ENCODE results near the gene ALG9. TPM values are rescaled to one million over a fixed set of nuclear protein-coding genes. Genes with fewer than 3 reads are reported as not detected.

Gene ALG9
- total RNA-seq, 1 donor from 2014 or later: 55.5 TPM

DNA sequence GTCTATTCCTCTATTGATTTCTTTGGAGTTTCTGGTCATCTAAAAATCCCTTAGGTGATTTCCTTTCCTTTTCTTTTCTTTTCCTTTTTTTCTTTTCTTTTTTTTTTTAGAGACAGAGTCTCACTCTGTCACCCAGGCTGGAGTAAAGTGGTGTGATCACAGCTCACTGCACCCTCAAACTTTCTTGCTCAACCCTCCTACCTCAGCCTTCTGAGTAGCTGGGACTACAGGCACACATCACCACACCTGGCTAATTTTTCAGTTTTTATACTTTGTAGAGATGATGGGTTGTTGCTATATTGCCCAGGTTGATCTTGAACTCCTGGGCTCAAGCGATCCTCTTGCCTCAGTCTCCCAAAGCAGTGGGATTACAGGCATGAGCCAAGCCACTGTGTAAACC is 45.4 kb upstream of the ALG9 start:
- no peak for DNase-seq (ENCODE audit: low read depth, low spot score)
- H3K36me3 Mint-ChIP-seq (ENCODE audit: low read depth): no peaks in the 10 kb centered on the region
- peaks cover 12% of the 10 kb centered on the region for H3K4me1 Mint-ChIP-seq
- TF ChIP-seq, protein P1, sequence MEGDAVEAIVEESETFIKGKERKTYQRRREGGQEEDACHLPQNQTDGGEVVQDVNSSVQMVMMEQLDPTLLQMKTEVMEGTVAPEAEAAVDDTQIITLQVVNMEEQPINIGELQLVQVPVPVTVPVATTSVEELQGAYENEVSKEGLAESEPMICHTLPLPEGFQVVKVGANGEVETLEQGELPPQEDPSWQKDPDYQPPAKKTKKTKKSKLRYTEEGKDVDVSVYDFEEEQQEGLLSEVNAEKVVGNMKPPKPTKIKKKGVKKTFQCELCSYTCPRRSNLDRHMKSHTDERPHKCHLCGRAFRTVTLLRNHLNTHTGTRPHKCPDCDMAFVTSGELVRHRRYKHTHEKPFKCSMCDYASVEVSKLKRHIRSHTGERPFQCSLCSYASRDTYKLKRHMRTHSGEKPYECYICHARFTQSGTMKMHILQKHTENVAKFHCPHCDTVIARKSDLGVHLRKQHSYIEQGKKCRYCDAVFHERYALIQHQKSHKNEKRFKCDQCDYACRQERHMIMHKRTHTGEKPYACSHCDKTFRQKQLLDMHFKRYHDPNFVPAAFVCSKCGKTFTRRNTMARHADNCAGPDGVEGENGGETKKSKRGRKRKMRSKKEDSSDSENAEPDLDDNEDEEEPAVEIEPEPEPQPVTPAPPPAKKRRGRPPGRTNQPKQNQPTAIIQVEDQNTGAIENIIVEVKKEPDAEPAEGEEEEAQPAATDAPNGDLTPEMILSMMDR (conservative IDR thresholded peaks at IDR 0.05): no peak
- no peak overlapping the region for H3K27ac Mint-ChIP-seq (ENCODE audit: unreplicated experiment)
- H3K9me3 Mint-ChIP-seq: no peaks in the 10 kb centered on the region
- peaks cover 10% of the 10 kb centered on the region for H3K27me3 Mint-ChIP-seq (ENCODE audit: low read depth)
- H3K4me3 Mint-ChIP-seq: no peak overlapping the region

DNA sequence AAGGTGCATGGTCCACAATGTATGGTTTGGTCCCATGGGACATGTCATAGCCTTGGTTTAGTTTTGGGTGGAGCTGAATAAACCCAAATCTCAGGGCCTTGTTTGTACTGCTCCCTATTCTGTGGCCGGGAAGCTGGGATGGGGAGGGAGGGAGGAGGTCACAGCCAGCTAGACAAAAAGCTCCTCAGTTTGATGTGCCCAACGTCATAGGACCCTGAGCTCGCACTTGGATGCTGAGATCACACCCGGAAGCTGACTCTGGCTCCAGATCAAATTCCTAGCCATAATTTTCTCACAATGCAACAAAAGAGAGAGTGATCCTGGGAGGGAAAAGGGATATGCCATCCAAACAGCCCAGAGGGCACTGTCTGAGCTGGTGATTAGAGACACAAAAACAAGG is 42.6 kb upstream of the ALG9 start:
- Mint-ChIP-seq H3K27ac (ENCODE audit: unreplicated experiment) (peak overlapping the region; percentile 75), H3K4me3 (no peak overlapping the region), H3K4me1 (peaks cover 17% of the 10 kb centered on the region), H3K27me3 (ENCODE audit: low read depth) (peaks cover 10% of the 10 kb centered on the region), H3K9me3 (no peaks in the 10 kb centered on the region), H3K36me3 (ENCODE audit: low read depth) (no peaks in the 10 kb centered on the region)
- DNase-seq (ENCODE audit: low read depth, low spot score): no peak
- TF ChIP-seq, protein P1 (conservative IDR thresholded peaks at IDR 0.05): no peak

DNA sequence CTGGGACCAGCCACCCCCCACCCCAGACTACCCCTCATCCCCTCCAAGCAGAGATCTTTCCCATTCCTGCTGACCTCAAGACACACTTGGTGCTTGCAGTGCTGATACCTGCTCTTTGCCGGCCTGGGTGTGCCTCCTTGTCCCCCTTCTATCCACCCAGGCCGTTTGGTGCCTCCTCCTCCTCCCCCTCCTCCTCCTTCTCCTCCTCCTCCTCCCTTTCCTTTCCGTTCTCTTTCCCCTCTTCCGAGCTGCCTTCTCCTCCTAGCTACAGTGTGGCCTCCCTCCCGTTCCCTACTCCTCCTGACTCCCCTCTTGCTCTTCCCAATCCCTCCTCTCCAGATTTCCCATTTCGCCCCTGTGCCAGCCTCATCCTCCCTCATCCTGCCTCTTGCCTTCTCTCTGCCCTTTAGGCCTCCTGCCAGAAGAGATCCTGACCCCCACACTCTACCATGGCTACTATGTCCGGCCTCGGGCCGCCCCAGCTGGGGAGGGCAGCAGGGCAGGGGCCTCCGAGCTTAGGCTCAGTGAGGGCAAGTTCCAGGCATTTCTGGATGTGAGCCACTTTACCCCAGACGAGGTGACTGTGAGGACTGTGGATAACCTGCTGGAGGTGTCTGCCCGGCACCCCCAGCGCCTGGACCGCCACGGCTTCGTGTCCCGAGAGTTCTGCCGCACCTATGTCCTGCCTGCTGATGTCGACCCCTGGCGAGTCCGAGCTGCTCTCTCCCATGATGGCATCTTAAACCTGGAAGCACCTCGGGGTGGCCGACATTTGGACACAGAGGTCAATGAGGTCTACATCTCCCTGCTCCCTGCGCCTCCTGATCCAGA is 41.9 kb upstream of the ALG9 start:
- DNase-seq (ENCODE audit: low read depth, low spot score): no peak
- Mint-ChIP-seq H3K27me3 (ENCODE audit: low read depth) (peaks cover 10% of the 10 kb centered on the region), H3K9me3 (no peaks in the 10 kb centered on the region), H3K36me3 (ENCODE audit: low read depth) (no peaks in the 10 kb centered on the region), H3K27ac (ENCODE audit: unreplicated experiment) (peak overlapping the region; percentile 35), H3K4me3 (no peak overlapping the region), H3K4me1 (peaks cover 17% of the 10 kb centered on the region)
- TF ChIP-seq, protein P1 (conservative IDR thresholded peaks at IDR 0.05): no peak

DNA sequence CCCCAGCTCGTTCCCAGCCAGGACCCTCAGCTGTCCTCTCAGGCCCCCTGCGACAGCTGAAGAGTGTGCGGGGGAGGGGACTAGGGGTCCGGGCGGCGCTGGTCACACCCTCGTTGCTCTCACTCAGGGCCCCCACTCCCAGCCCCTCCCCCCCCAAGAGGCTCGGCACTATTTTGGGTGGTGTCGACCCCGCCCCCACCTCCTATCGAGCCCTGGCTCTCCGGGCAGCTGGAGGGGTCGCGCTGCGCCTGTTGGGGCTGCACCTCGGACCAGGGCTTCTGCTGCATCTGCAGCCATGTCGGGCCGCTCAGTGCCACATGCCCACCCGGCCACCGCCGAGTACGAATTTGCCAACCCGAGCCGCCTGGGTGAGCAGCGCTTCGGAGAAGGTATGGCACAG is 41.2 kb upstream of the ALG9 start, which contains the start of gene HSPB2:
Gene HSPB2, plus strand, starts transcription at position 200 of the 400 bp plus-strand sequence. Its CDS starts 96 bp downstream, at position 296.
- Mint-ChIP-seq H3K9me3 (no peaks in the 10 kb centered on the region), H3K4me1 (peaks cover 17% of the 10 kb centered on the region), H3K27ac (ENCODE audit: unreplicated experiment) (peak within 1 kb of the TSS; percentile 35), H3K36me3 (ENCODE audit: low read depth) (no peaks in the 10 kb centered on the region), H3K27me3 (ENCODE audit: low read depth) (peaks cover 10% of the 10 kb centered on the region), H3K4me3 (no peak within 1 kb of the TSS)
- TF ChIP-seq, protein P1 (conservative IDR thresholded peaks at IDR 0.05): no peak
- no peak for DNase-seq (ENCODE audit: low read depth, low spot score)

DNA sequence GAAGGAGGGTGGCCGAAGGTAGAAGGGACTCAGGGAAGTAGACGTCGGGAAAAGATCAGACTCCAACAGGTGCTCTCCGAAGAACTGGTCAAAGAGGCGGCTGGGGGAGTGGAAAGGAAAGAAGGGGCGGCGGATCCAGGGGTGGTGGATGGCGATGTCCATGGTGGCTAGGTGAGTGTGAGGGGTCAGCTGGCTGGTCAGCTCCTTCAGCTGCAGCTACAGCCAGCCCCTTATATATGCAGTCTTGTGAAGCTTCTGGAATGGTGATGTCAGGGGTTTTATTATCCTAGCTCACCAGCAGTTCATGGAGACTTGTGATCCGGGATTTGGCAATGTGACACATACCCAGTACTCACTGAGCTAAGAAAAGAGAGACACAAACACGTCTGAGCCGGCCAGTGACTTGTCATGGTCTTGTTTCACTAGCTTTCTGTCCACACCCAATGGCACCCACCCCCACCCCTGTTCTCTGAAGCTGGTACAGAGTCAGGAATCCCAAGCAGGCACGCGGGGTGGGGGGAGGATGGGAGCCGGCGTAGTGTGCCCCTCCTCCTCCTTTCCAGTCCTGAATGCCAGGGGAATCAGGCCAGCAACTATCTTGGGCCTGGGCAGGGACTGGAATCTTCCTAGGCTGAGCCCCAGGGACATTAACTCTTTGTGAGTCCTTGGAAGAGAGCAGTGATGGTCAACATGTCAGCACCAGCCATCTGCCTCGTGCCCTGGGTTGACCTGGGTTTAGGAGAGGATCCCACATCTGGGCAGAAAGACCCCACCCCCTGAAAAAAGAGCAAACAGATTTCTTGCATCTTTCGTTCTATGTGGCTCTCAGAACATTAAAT is 40.4 kb upstream of the ALG9 start, which contains the start of gene CRYAB:
Gene CRYAB, minus strand, starts transcription at position 208 of the 839 bp plus-strand sequence. Its CDS starts 46 bp downstream, at position 162.
- TF ChIP-seq, protein P1 (conservative IDR thresholded peaks at IDR 0.05): no peak
- H3K27ac Mint-ChIP-seq (ENCODE audit: unreplicated experiment): no peak within 1 kb of the TSS
- H3K4me3 Mint-ChIP-seq: no peak within 1 kb of the TSS
- DNase-seq (ENCODE audit: low read depth, low spot score): no peak
- H3K27me3 Mint-ChIP-seq (ENCODE audit: low read depth): peaks cover 10% of the 10 kb centered on the region
- no peaks in the 10 kb centered on the region for H3K36me3 Mint-ChIP-seq (ENCODE audit: low read depth)
- no peaks in the 10 kb centered on the region for H3K9me3 Mint-ChIP-seq
- H3K4me1 Mint-ChIP-seq: peaks cover 17% of the 10 kb centered on the region

Data from neural crest cell (in vitro differentiated cells).